Activated naive CD8-positive, alpha-beta T cell (primary cell): ENCODE data around the gene MAST4.

ENCODE experiments used
- H3K27ac Mint-ChIP-seq: one replicate; pipeline ENCODE4 v1.8.0; 2021; ENCODE audit warnings: mixed read lengths
- H3K27me3 Mint-ChIP-seq: one replicate; pipeline ENCODE4 v1.8.0; 2021; ENCODE audit warnings: mixed read lengths
- H3K36me3 Mint-ChIP-seq: one replicate; pipeline ENCODE4 v1.8.0; 2021; ENCODE audit warnings: mixed read lengths
- H3K4me1 Mint-ChIP-seq: one replicate; pipeline ENCODE4 v1.8.0; 2021; ENCODE audit warnings: low read depth, mixed read lengths
- H3K4me3 Mint-ChIP-seq: one replicate; pipeline ENCODE4 v1.8.0; 2021; ENCODE audit warnings: mild to moderate bottlenecking, mixed read lengths
- H3K9me3 Mint-ChIP-seq: one replicate; pipeline ENCODE4 v1.8.0; 2021; ENCODE audit warnings: low read depth, mixed read lengths

Gene MAST4

GRCh38 chr5:66617226-66617861, 21.2 kb downstream of the MAST4 start:
- no peaks in the 10 kb centered on the region for H3K36me3 Mint-ChIP-seq
- H3K27me3 Mint-ChIP-seq, result peaks cover 7% of the 10 kb centered on the region
- no peak overlapping the region for H3K4me3 Mint-ChIP-seq
- no peaks in the 10 kb centered on the region for H3K9me3 Mint-ChIP-seq
- H3K4me1 Mint-ChIP-seq, result peaks cover 6% of the 10 kb centered on the region
- H3K27ac Mint-ChIP-seq, result no peak overlapping the region

GRCh38 chr5:66617991-66618768, 22.0 kb downstream of the MAST4 start:
- no peaks in the 10 kb centered on the region for H3K36me3 Mint-ChIP-seq
- H3K27ac Mint-ChIP-seq, result no peak overlapping the region
- peaks cover 6% of the 10 kb centered on the region for H3K4me1 Mint-ChIP-seq
- no peak overlapping the region for H3K4me3 Mint-ChIP-seq
- H3K27me3 Mint-ChIP-seq, result peaks cover 10% of the 10 kb centered on the region
- H3K9me3 Mint-ChIP-seq, result no peaks in the 10 kb centered on the region

- no peak overlapping the region for H3K27ac Mint-ChIP-seq
- no peaks in the 10 kb centered on the region for H3K36me3 Mint-ChIP-seq
- H3K27me3 Mint-ChIP-seq, result peaks cover 10% of the 10 kb centered on the region
- no peaks in the 10 kb centered on the region for H3K9me3 Mint-ChIP-seq
- H3K4me1 Mint-ChIP-seq, result peaks cover 6% of the 10 kb centered on the region
- H3K4me3 Mint-ChIP-seq, result no peak overlapping the region
Observed at GRCh38 chr5:66620711-66621110, 24.5 kb downstream of the MAST4 start.

GRCh38 chr5:66621146-66621545, 25.0 kb downstream of the MAST4 start:
- Mint-ChIP-seq H3K9me3 (no peaks in the 10 kb centered on the region), H3K27ac (no peak overlapping the region), H3K4me1 (peaks cover 6% of the 10 kb centered on the region), H3K36me3 (no peaks in the 10 kb centered on the region), H3K4me3 (no peak overlapping the region), H3K27me3 (peaks cover 10% of the 10 kb centered on the region)

- Mint-ChIP-seq H3K27me3 (peaks cover 10% of the 10 kb centered on the region), H3K4me3 (no peak overlapping the region), H3K4me1 (peaks cover 6% of the 10 kb centered on the region)
Observed at GRCh38 chr5:66621736-66622135, 25.5 kb downstream of the MAST4 start.

GRCh38 chr5:66628561-66628960, 32.4 kb downstream of the MAST4 start:
- no peaks in the 10 kb centered on the region for H3K36me3 Mint-ChIP-seq
- no peak overlapping the region for H3K27ac Mint-ChIP-seq
- H3K9me3 Mint-ChIP-seq, result no peaks in the 10 kb centered on the region
- no peaks in the 10 kb centered on the region for H3K27me3 Mint-ChIP-seq
- H3K4me1 Mint-ChIP-seq, result no peaks in the 10 kb centered on the region
- no peak overlapping the region for H3K4me3 Mint-ChIP-seq

More at GRCh38 chr5:66621736-66622135, 25.5 kb downstream of the MAST4 start:
- Mint-ChIP-seq H3K36me3 (no peaks in the 10 kb centered on the region), H3K9me3 (no peaks in the 10 kb centered on the region), H3K27ac (no peak overlapping the region)

- H3K4me3 Mint-ChIP-seq, result no peak overlapping the region
- H3K27ac Mint-ChIP-seq, result no peak overlapping the region
- H3K27me3 Mint-ChIP-seq, result no peaks in the 10 kb centered on the region
- no peaks in the 10 kb centered on the region for H3K9me3 Mint-ChIP-seq
- no peaks in the 10 kb centered on the region for H3K36me3 Mint-ChIP-seq
- no peaks in the 10 kb centered on the region for H3K4me1 Mint-ChIP-seq
Observed at GRCh38 chr5:66629446-66629845, 33.3 kb downstream of the MAST4 start.

- Mint-ChIP-seq H3K9me3 (no peaks in the 10 kb centered on the region), H3K4me1 (no peaks in the 10 kb centered on the region), H3K4me3 (no peak overlapping the region)
Observed at GRCh38 chr5:66633754-66634153, 37.6 kb downstream of the MAST4 start.

GRCh38 chr5:66634601-66635000, 38.4 kb downstream of the MAST4 start:
- no peak overlapping the region for H3K4me3 Mint-ChIP-seq
- H3K9me3 Mint-ChIP-seq, result no peaks in the 10 kb centered on the region
- H3K27ac Mint-ChIP-seq, result no peak overlapping the region
- H3K4me1 Mint-ChIP-seq, result no peaks in the 10 kb centered on the region
- H3K36me3 Mint-ChIP-seq, result no peaks in the 10 kb centered on the region
- no peaks in the 10 kb centered on the region for H3K27me3 Mint-ChIP-seq

More at GRCh38 chr5:66633754-66634153, 37.6 kb downstream of the MAST4 start:
- Mint-ChIP-seq H3K27ac (no peak overlapping the region), H3K27me3 (no peaks in the 10 kb centered on the region), H3K36me3 (no peaks in the 10 kb centered on the region)

- Mint-ChIP-seq H3K27ac (no peak overlapping the region), H3K4me3 (no peak overlapping the region), H3K36me3 (no peaks in the 10 kb centered on the region), H3K4me1 (no peaks in the 10 kb centered on the region), H3K27me3 (peaks cover 6% of the 10 kb centered on the region), H3K9me3 (no peaks in the 10 kb centered on the region)
Observed at GRCh38 chr5:66637994-66638393, 41.8 kb downstream of the MAST4 start.

GRCh38 chr5:66639037-66639436, 42.8 kb downstream of the MAST4 start:
- Mint-ChIP-seq H3K4me3 (no peak overlapping the region), H3K27me3 (peaks cover 6% of the 10 kb centered on the region), H3K9me3 (no peaks in the 10 kb centered on the region), H3K4me1 (no peaks in the 10 kb centered on the region), H3K27ac (no peak overlapping the region), H3K36me3 (no peaks in the 10 kb centered on the region)

- Mint-ChIP-seq H3K9me3 (no peaks in the 10 kb centered on the region), H3K4me3 (no peak overlapping the region), H3K27ac (no peak overlapping the region), H3K36me3 (no peaks in the 10 kb centered on the region), H3K27me3 (peaks cover 6% of the 10 kb centered on the region), H3K4me1 (no peaks in the 10 kb centered on the region)
Observed at GRCh38 chr5:66642538-66642937, 46.3 kb downstream of the MAST4 start.

- Mint-ChIP-seq H3K4me1 (no peaks in the 10 kb centered on the region), H3K36me3 (no peaks in the 10 kb centered on the region), H3K4me3 (no peak overlapping the region), H3K9me3 (no peaks in the 10 kb centered on the region), H3K27ac (no peak overlapping the region), H3K27me3 (peaks cover 7% of the 10 kb centered on the region)
Observed at GRCh38 chr5:66643387-66643786, 47.2 kb downstream of the MAST4 start.

- no peak overlapping the region for H3K27ac Mint-ChIP-seq
- peaks cover 7% of the 10 kb centered on the region for H3K27me3 Mint-ChIP-seq
- no peaks in the 10 kb centered on the region for H3K36me3 Mint-ChIP-seq
- no peaks in the 10 kb centered on the region for H3K9me3 Mint-ChIP-seq
- H3K4me1 Mint-ChIP-seq, result no peaks in the 10 kb centered on the region
- no peak overlapping the region for H3K4me3 Mint-ChIP-seq
Observed at GRCh38 chr5:66644111-66644510, 47.9 kb downstream of the MAST4 start.

- peaks cover 7% of the 10 kb centered on the region for H3K27me3 Mint-ChIP-seq
- no peaks in the 10 kb centered on the region for H3K4me1 Mint-ChIP-seq
- H3K27ac Mint-ChIP-seq, result no peak overlapping the region
- no peaks in the 10 kb centered on the region for H3K36me3 Mint-ChIP-seq
- H3K4me3 Mint-ChIP-seq, result no peak overlapping the region
- no peaks in the 10 kb centered on the region for H3K9me3 Mint-ChIP-seq
Observed at GRCh38 chr5:66645039-66645438, 48.8 kb downstream of the MAST4 start.

- no peaks in the 10 kb centered on the region for H3K4me1 Mint-ChIP-seq
- H3K36me3 Mint-ChIP-seq, result peaks cover 3% of the 10 kb centered on the region
- peaks cover 9% of the 10 kb centered on the region for H3K27me3 Mint-ChIP-seq
Observed at GRCh38 chr5:66646570-66646969, 50.4 kb downstream of the MAST4 start.

More at GRCh38 chr5:66646570-66646969, 50.4 kb downstream of the MAST4 start:
- Mint-ChIP-seq H3K9me3 (no peaks in the 10 kb centered on the region), H3K27ac (no peak overlapping the region), H3K4me3 (no peak overlapping the region)
